HG03066 (cell line): ENCODE data around the gene LIMS1.
"Not testable (repeated sequence)": the region's sequence is repeated elsewhere in the genome, so short reads cannot be mapped to it uniquely, and the experiment has no call there.

Source experiments
- ATAC-seq: cut with Tn5 transposase; IDR thresholded peaks from one replicate; pipeline ENCODE4 v1.9.1; 2021; ENCODE audit warnings: low read depth; ENCODE audit not compliant: unreplicated experiment

LIMS1 gene

DNA sequence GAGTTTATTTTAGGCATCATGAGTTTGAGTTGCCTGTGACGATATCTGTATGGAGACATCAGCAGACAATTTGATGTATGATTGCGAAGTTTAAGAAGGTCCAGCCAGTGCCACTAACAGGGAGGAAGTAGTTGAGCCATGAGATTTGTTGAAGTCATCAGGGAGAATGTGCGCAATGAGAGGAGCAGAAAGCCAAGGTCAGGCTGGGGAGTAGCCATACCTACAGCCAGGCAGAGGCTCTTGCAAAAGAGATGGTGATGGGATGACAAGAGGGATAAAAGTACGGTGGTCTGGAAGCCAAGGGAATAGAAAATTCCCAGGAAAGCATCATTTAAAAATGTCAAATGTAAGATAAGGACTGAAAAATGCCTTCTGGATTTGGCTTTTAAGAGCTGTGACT lies 51.2 kb downstream of the LIMS1 start:
- ATAC-seq = no peak

DNA sequence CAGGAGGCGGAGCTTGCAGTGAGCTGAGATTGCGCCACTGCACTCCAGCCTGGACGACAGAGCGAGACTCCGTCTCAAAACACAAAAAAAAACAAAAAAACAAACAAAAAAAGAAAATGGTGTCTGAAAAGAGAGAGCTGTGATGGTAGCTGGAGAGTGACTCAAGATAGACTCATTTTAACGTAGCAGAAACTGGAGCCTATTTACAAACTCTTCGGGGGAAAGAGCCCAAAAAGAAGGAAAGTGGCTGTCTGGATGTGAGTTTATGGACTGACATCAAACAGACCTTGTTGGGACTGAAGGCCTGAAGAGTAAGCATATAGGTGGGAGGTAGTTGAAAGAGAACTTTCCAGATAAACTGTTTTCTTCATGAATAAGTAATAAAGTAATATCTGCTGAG lies 51.8 kb downstream of the LIMS1 start:
- ATAC-seq = no peak

DNA sequence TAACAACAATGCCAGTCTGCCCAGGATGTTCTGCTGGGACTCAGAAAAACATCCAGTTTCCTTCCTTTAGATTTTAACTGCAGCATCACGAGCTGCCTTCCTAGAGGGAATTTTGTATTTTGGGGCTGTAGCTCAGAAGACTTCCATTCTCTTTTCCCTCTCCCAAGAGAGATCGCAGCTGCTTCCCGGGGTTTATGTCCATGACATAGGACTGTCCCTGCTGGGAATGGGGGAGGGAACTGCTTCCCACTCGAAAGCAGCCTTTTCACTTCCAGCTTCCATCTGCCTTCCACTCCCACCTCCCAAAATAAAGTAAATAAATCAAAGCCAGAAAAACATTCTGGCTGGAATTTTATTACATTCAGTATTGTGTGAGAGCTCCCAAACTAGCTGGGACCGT lies 52.4 kb downstream of the LIMS1 start:
- ATAC-seq = no peak

DNA sequence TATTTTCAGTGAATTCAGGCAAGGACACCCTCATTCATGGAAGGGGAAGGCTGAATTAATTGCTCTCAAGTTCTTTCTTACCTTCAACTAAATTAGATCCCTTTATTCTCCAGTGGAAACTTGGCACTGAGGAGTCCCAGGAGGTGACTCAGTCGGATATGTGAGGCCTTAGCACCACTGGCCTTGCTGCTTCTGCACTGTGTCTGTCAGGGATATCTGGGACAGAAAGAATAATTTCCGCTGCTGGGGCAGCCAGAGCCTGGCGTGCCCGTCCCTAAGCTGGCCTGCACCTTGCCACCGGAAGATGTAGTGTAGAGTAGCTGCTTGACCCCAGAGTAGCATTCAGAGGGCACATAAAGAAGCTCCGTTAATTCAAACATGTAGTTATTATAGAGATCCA lies 53.4 kb downstream of the LIMS1 start:
- ATAC-seq = no peak

DNA sequence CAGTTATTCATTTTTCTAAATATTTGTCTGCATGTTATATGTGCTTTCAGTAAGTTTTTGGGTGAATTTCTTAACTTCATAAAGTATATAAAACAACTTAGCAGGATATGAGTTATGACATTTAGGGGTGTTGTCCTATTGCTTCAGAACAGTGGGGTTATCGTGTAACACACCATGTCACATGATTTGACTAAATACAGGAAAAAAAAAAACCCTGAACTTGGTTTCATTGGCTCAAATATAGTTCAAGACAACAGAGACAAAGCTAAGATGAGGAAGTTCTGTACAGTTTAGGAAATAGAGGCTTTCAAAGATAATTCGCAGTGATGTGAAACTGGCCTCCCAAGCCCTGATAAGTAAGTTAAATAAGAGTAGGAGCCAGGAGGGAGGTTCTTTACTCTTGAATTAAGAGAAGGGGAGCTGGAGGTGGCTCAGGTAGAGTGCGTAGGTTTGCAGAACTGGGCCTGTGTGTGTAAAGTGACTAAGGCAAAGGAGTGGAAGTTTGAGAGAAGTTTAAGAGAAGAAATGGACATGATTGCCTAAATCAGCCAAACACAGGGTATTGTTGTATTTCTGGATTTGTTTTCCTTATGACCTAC lies 53.9 kb downstream of the LIMS1 start:
- ATAC-seq = no peak

DNA sequence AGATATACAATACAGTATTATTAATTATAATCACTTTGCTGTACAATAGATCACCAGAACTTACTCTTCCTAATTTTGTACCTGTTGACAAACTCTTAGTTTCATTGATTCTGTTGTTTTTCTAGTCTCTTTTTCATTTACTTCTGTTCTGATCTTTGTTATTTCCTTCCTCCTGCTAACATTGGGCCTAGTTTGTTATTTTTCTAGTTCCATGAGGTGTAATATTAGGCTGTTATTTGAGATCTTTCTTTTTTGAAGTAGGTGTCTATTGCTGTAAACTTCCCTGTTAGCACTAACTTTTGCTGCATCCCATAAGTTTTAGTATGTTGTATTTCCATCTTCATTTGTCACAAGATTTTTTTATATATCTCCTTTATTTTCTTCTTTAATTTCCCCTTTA lies 55.1 kb downstream of the LIMS1 start:
- ATAC-seq = no peak

DNA sequence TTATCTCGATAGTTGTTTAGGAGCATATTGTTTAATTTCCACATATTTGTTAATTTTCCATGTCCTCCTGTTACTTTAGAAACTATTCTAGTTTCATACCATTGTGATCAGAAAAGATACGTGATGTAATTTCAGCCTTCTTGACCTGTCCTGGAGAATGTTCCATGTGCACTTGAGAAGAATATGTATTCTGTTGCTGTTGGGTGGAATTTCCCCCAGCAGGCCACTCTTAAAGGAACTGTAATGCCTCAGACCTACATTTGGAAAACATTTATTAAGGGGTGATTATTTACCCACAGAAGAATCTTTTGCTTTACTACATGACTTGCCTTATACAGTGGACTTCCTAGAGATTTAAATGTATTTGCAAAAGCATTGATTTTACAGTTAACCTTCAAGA lies 55.5 kb downstream of the LIMS1 start:
- no peak for ATAC-seq

- ATAC-seq = peak; percentile 38
Measured at GRCh38 chr2:108591163-108591562, 56.9 kb downstream of the LIMS1 start.

DNA sequence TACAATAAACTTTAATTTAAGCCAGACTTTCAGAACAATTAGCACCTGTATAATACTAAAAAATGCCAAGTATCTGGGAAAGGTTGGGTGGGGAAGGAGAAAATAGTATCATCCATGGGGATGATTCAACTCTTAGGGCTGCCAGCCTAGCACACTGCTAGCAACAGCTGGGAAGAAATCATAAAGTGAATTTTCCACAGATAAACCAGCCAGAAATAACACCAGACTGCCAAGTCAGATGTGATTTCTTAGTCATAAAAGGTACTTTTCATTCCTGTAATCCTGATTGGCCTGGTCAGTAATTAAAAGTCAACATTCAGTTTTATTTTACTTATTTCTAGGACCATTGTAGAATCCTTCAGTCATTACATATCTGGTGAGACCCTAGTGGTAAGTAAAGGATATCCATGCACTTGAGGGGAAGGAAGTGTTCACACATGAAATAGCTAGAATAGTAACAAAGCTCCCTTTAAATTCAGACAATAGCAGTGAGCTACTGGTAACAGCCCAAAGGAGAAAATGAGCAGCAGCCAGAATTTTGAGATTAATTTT lies 59.4 kb downstream of the LIMS1 start:
- no peak for ATAC-seq

DNA sequence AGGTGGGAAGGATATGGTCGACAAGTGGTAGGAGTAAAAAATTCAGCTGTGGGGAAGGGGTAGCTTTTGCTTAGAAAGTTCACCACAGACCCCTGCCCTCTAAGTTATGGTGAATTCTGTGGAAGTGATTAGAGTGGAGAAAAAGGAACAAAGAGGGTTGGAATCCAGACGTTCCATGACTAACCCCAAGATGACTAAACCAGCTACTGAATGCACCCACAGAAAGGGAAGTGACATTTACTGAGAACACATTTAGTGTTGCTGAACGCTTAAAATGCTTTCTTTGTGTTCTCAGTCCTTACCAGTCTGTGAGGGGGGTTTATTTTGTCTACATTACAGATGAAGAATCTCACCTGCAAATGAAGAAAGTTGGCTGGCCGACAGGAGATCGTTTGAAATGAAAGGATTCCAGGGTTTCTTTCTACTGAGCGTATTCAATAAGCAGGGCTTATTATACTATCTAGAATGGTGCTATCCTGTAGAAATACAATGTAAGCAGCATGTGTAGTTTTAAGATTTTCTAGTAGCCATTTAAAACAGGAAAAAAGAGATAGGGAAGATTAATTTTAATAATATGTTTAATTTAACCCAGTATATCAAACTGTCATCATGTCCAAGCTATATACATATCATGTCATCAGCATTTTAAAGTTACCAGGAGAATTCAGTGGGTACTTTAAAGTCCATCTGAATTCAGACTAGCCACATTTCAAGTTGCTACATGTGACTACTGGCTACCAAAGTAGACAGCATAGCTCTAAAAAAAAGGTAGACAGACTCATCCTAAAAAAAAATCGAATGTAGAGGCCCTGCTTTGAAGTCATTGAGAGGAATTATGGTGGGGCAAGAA lies 60.1 kb downstream of the LIMS1 start:
- ATAC-seq = peak; percentile 89

DNA sequence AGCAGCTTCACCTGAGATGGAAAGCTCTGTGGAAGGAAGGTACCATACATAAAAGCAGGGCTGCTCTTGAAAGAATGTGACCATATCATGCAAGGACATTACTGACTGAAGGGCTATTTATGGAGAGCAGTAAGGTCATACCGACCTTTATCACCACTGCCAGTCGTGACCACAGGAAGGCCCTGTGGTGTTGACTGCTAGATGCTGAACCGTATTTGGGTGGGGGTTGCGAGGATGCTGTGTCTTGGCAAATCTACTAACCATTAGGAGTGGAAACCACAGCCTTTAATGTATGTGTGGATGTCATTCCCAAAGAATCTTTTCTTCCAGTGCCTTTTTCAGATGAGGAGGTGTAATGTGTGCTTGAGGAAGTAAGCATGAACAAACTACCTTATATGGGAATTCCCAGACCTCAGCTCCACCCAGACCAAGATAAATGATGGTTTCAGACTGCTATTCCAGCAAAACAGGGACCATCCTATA lies 60.8 kb downstream of the LIMS1 start:
- no peak for ATAC-seq

DNA sequence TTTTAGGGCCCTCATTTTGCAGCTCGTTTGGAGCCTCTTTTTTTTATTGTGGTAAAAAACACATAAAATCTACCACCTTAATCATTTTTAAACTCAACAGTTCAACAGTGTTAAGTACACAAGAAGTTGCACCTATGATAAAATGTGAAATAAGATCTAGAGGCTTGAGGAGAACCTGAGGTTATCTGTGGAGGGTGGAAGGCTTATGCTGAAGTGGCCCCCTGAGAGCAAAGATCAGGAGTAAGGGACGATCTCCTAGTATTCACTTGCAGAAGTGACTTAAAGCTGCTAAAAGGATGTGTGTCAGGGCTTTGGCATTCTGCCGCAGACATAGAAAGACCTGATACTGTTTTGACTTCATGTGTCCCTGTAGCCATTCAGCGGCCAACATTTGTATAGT lies 61.5 kb downstream of the LIMS1 start:
- not testable (repeated sequence) for ATAC-seq

DNA sequence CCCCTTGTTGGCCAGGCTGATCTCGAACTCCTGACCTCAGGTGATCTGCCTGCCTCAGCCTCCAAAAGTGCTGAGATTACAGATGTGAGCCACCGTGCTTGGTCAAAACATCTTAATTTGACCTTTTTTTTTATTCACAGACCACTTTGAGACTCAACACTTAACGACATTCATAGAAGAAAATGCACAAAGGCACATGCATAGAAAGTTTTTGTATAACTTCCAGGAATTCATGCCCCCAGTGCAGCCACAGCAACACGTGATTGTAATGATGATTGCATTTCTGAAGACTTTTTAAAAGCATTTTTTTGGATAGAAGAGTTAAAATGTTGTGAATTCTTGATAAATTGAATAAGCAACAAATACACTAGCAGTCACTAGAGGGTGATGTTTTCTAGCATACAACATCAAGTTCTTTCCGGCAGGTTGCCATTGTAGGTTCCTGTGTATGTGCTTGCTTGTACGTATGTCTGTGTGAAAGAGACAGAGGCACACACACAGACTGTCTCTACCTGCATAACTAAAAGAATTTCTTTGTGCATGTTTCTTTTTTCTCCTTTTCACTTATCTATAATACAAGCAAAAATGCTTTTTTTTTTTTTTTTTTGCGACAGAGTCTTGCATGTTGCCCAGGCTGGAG lies 63.0 kb downstream of the LIMS1 start:
- not testable (repeated sequence) for ATAC-seq

DNA sequence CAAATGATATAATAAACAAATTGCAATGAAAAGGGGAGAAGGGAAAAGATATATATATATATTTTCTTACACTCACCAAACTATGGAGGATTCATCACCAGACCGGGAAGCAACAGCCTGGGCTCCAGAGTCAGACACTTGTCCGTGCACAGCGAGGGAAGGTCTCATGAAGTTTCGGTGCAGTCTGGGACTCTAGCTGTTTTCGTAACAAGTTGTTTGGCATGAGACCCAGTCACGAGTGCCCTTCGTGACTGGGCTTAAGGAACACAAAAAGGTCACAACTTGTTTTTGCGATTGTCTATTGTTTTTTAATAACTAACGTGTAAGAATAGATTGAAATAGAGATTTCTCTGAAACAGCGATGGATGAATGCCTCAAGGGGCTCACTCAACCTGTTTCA lies 66.9 kb downstream of the LIMS1 start:
- ATAC-seq = not testable (repeated sequence)

DNA sequence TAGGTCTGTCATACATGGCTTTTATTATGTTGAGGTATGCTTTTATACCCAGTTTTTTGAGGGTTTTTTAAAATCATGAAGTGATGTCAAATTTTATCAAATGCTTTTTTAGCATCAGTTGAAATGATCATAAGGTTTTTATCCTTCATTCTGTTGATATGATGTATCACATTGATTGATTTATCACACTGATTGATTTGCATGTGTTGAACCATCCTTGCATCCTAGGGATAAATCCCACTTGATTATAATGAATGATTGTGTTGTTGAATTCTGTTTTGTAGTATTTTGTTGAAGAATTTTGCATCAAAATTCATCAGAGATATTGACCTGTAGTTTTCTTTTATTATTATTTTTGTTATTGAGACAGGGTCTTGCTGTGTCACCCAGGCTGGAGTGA lies 68.2 kb downstream of the LIMS1 start:
- no peak for ATAC-seq

GRCh38 chr2:108604196-108604595 lies 69.9 kb downstream of the LIMS1 start:
- no peak for ATAC-seq

GRCh38 chr2:108605947-108606346 lies 71.7 kb downstream of the LIMS1 start:
- peak; percentile 43 for ATAC-seq

DNA sequence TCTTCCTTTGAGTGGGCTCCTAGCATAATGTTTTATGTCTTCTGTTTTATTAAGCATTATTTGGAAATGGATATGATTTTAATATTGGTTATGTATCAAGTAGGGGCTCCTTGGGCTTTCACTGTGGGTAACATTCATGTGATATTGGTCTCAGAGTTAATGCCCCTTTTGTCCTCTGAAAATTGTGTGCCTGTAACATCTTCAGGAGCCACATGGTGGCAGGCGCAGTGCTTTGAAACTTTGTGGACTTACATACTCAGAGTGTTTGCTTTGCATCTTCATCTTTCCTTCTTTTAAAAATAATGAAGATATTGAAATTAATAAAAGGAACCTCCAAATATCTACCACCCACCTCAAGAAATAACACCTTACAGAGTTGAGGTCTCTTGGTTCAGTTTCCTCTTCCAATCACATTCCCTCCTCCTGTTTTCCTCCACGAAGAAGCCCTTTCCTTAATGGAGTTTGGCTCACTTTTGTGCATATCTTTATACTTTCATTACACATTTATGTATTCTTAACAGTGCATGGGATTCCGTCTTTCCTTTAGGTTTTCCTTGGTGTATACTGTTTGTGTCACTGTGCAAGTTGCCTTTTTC lies 73.5 kb downstream of the LIMS1 start:
- no peak for ATAC-seq

GRCh38 chr2:108611021-108611420 lies 76.8 kb downstream of the LIMS1 start:
- no peak for ATAC-seq

GRCh38 chr2:108612153-108612513 lies 77.9 kb downstream of the LIMS1 start:
- ATAC-seq = peak; percentile 76
